ENCODE measurements around the gene C6orf47.

The C6orf47 gene

DNA sequence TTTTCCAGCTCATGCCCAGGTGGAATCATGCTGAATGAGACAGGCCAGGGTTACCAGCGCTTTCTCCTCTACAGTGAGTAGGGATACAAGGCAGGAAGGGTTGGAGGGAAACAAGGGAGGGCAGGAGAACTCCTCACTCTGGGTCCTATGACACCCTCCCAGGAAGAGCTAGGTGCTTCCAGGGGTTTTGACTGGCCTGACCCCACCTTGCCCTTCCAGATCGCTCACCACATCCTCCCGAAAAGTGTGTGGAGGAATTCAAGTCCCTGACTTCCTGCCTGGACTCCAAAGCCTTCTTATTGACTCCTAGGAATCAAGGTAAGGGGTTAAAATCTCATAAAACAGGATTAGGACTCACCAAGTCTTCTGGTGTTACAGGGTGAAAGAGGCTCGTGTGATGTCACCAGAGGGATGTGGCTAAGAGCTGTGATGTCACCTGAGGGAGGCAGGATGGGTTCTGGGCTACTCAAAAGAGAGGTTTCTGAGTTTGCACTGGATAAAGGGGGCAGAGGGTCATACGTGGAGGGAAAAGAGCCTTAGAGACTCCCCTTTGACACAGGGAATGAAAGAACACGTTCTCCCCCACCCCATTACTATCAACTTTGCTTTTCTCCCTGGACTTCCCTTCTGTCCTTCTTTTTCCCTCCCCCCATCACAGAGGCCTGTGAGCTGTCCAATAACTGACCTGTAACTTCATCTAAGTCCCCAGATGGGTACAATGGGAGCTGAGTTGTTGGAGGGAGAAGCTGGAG lies 3.0 kb downstream of the C6orf47 start:
- no peak for TF ChIP-seq CTCF (IDR thresholded peaks at IDR 0.05; ENCODE audit: borderline replicate concordance, insufficient read depth, low read depth, low read length)
- H3K4me3 ChIP-seq (ENCODE audit: low read depth, low read length), result no peak overlapping the region

GRCh38 chr6:31655349-31656237 lies 5.0 kb downstream of the C6orf47 start, which contains the start of gene APOM:
APOM (plus strand) TSS chr6:31655894; CDS start chr6:31655967, 73 bp downstream.
- no peak within 1 kb of the TSS for H3K4me3 ChIP-seq (ENCODE audit: low read depth, low read length)
- TF ChIP-seq CTCF (IDR thresholded peaks at IDR 0.05; ENCODE audit: borderline replicate concordance, insufficient read depth, low read depth, low read length), result no peak

DNA sequence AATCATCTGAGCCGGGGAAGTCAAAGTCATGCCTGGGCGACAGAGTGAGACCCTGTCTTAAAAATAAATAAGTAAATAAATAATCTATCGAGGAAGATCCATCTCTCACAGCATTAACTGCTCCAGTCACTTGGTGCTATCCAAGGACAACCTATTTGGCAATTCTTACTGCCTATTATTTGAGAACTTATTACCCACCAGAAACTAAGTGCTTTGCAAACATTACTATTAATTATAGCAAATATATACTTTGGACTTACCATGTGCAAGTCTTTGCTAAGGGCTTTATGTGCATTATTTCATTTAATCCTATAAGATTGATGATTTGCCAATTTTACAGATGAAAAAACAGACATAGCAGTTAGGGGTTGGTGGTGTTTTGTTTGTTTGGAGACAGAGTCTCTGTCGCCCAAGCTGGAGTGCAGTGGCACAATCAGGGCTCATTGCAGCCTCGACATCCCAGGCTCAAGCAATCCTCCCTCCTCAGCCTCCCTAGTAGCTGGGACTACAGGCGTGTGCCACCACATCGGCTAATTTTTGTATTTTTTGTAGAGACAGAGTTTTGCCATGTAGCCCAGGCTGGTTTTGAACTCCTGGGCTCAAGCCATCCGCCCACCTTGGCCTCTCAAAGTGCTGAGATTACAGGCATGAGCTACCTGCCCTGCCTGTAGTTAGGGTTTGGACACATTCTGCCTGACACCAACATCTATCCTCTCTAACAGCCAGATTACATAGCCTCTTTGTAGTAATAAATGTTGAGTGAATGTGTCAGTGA lies 5.8 kb downstream of the C6orf47 start:
- TF ChIP-seq CTCF (IDR thresholded peaks at IDR 0.05; ENCODE audit: borderline replicate concordance, insufficient read depth, low read depth, low read length), result no peak
- H3K4me3 ChIP-seq (ENCODE audit: low read depth, low read length), result no peak overlapping the region

DNA sequence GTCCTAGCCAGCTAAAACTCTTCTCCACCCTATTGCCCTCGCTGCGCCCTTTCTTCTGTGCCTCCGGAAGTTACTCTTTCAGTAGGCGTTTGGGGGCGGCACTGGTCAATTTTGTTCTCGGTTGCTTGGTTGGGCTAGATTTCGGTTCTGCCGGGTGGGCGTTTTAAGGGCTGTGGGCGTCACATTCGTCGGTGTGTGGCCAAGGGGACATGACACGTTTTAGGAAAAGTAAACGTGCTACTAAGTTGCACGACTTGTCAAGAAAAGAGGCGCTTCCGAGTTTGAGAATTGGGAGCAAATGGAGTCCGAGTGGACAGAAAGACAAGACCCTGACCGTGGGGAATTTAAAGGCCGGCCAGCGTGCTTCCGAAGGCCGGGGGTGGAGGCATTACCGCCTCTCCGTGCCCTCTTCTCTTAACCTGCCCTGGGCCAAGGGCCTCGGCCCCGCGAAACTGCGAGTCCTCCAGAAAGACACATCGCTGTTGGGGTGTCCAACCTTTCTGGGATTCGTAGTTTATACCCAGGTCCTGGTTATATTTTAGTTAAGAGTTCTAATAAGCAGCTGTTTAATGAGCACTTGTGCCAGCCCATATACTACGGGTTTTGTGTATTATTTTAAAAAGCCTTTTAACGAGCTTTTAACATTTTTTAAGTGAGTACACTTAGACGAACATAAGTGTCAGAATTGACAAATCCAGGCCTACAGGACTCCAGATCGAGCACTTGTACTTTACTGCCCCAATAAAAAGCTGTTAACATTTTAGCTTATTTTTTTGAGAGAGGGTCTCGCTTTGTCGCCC lies 7.5 kb downstream of the C6orf47 start:
- TF ChIP-seq CTCF (IDR thresholded peaks at IDR 0.05; ENCODE audit: borderline replicate concordance, insufficient read depth, low read depth, low read length), result no peak
- H3K4me3 ChIP-seq (ENCODE audit: low read depth, low read length), result peak overlapping the region; percentile 50

- TF ChIP-seq CTCF (IDR thresholded peaks at IDR 0.05; ENCODE audit: borderline replicate concordance, insufficient read depth, low read depth, low read length), result no peak
- peak overlapping the region; percentile 50 for H3K4me3 ChIP-seq (ENCODE audit: low read depth, low read length)
Observed at GRCh38 chr6:31651602-31652191, 8.9 kb downstream of the C6orf47 start.

DNA sequence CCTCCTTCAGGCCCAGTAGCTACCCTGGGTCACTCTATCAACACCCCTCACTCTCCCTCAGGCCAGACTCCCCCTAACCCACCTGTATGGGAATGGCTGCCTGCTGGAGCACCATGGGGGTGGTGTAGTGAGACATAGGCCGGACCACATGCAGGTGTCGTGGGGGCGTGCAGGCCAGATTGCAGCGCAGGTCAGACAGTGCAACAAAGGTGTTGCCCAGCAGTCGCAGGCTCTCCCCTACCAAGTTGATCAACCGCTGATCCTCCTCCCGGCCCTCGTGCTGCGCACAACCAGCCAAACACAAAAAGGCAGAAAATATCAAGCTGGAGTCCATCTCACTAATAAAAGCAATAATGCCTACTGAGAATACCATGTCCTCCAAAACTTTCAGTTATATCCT lies 15.3 kb downstream of the C6orf47 start:
- TF ChIP-seq CTCF (IDR thresholded peaks at IDR 0.05; ENCODE audit: borderline replicate concordance, insufficient read depth, low read depth, low read length), result no peak
- H3K4me3 ChIP-seq (ENCODE audit: low read depth, low read length), result no peak overlapping the region

Measured in GM12875 (cell line).